ENCODE results near the gene TMPRSS13. TPM values are rescaled to one million over a fixed set of nuclear protein-coding genes. Genes with fewer than 3 reads are reported as not detected.

TMPRSS13 gene
- total and polyA plus RNA-seq, 2 of the 13 experiments (the other 11 are each of a cell fraction or from before 2014, with no cell fraction given): not detected

- TF ChIP-seq, protein P1, sequence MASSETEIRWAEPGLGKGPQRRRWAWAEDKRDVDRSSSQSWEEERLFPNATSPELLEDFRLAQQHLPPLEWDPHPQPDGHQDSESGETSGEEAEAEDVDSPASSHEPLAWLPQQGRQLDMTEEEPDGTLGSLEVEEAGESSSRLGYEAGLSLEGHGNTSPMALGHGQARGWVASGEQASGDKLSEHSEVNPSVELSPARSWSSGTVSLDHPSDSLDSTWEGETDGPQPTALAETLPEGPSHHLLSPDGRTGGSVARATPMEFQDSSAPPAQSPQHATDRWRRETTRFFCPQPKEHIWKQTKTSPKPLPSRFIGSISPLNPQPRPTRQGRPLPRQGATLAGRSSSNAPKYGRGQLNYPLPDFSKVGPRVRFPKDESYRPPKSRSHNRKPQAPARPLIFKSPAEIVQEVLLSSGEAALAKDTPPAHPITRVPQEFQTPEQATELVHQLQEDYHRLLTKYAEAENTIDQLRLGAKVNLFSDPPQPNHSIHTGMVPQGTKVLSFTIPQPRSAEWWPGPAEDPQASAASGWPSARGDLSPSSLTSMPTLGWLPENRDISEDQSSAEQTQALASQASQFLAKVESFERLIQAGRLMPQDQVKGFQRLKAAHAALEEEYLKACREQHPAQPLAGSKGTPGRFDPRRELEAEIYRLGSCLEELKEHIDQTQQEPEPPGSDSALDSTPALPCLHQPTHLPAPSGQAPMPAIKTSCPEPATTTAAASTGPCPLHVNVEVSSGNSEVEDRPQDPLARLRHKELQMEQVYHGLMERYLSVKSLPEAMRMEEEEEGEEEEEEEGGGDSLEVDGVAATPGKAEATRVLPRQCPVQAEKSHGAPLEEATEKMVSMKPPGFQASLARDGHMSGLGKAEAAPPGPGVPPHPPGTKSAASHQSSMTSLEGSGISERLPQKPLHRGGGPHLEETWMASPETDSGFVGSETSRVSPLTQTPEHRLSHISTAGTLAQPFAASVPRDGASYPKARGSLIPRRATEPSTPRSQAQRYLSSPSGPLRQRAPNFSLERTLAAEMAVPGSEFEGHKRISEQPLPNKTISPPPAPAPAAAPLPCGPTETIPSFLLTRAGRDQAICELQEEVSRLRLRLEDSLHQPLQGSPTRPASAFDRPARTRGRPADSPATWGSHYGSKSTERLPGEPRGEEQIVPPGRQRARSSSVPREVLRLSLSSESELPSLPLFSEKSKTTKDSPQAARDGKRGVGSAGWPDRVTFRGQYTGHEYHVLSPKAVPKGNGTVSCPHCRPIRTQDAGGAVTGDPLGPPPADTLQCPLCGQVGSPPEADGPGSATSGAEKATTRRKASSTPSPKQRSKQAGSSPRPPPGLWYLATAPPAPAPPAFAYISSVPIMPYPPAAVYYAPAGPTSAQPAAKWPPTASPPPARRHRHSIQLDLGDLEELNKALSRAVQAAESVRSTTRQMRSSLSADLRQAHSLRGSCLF (CRISPR knock-in tag; IDR thresholded peaks at IDR 0.05; ENCODE audit: borderline replicate concordance): no peak
- TF ChIP-seq RBFOX2 (IDR thresholded peaks at IDR 0.05; ENCODE audit: low read depth, low read length) (no peak), REXO4 (CRISPR knock-in tag; IDR thresholded peaks at IDR 0.05; ENCODE audit: borderline replicate concordance) (no peak), ZNF772 (CRISPR knock-in tag; IDR thresholded peaks at IDR 0.05) (no peak), ZNF609 (CRISPR knock-in tag; IDR thresholded peaks at IDR 0.05; ENCODE audit: borderline replicate concordance) (no peak), KLF9 (CRISPR knock-in tag; IDR thresholded peaks at IDR 0.05; ENCODE audit: low read depth) (no peak)
- Histone ChIP-seq H3K9ac (ENCODE audit: insufficient read depth, low read depth, low read length) (no peak overlapping the region), H3K4me3 (replicated peaks in 1 of 3; ENCODE audit: insufficient read depth in 1 of 3, low read depth in 2 of 3, low read length in 3 of 3) (no peak overlapping the region), H3K27me3 (ENCODE audit: control insufficient read depth in 1 of 2, insufficient read depth in 2 of 2, low read length in 2 of 2) (peaks cover 0 to 44% of the 10 kb centered on the region in 2 experiments; a peak in 2 of 5 replicates), H4K20me1 (ENCODE audit: insufficient read depth, low read length) (no peaks in the 10 kb centered on the region), H3K4me2 (ENCODE audit: low read depth, low read length) (no peak overlapping the region), H3K4me1 (ENCODE audit: insufficient read depth, low read length) (no peaks in the 10 kb centered on the region), H3K9me3 (ENCODE audit: low read length) (no peaks in the 10 kb centered on the region), H3K79me2 (ENCODE audit: insufficient read depth, low read length) (no peaks in the 10 kb centered on the region), H3K36me3 (replicated peaks in 1 of 2; ENCODE audit: control insufficient read depth in 1 of 2, insufficient read depth in 2 of 2, low read length in 2 of 2) (no peaks in the 10 kb centered on the region), H2AFZ (ENCODE audit: low read length) (no peak overlapping the region), H3K27ac (ENCODE audit: extremely low read length, insufficient read depth, low read length) (no peak overlapping the region)
- in situ Hi-C loops (cut with HindIII; ENCODE audit: extremely low pct_ligation_motif_present, low pct_unique_long_range_greater_than_20kb): no loop called here
- ChIA-PET CTCF (ENCODE audit: low intra/inter-chr PET ratio, low total read pairs) (no interaction called here), POLR2A (no interaction called here)
- WGBS (ENCODE audit: low lambda C conversion rate): 41% methylated on average over 10 of the region's 10 CpGs
- intact Hi-C loops (cut with micrococcal nuclease; ENCODE audit: unreplicated experiment): no loop called here
- FAIRE-seq (no peak), ATAC-seq (no peak), DNase-seq (ENCODE audit: low spot score) (no peak)
- BruUV-seq (replicated peaks): no TSS peak
Observed at GRCh38 chr11:117972044-117972443, 42.8 kb upstream of the TMPRSS13 start.

All from HepG2 (cell line).